ENCODE results near the gene CCDC68.

DNA sequence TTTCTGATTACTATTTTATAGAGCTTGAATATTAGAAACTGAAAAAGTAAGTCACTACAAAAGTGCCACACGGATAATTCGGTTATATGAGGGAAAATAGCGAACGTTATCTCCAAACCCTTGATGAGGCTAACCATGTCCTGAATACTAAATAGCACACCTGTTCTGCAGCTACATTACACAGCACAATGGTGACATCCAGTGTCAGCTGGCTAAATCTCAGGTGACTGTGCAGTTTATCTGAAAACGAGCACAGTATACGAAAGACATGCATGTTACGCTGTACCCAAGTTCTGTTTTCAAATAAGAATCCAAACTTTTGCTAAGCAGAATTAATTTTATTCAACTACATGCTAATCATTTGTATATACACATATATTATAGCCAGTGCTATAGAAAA is 9.0 kb downstream of the CCDC68 start:
- TF ChIP-seq CTCF (IDR thresholded peaks at IDR 0.05): peak in 4 of 6 experiments; percentile 15 to 69 (median 54)
- TF ChIP-seq POLR2A (IDR thresholded peaks at IDR 0.05): no peak

All from Peyer's patch (tissue), 4 donors.